Gastroesophageal sphincter (tissue), 3 donors: ENCODE results near the gene ARHGEF10L.

Experiments used
- EP300 ChIP-seq: sonication (generic); formaldehyde crosslinking; IDR thresholded peaks from one replicate; pipeline ENCODE4 v1.6.1; 2017; ENCODE audit warnings: antibody characterized with exemption, mild to moderate bottlenecking
- POLR2AphosphoS5 ChIP-seq: sonication (generic); formaldehyde crosslinking; IDR thresholded peaks from one replicate; pipeline ENCODE4 v1.6.1; 2017; ENCODE audit warnings: antibody characterized with exemption
- TF ChIP-seq, protein P1 (sequence below), 4 experiments: fragments of 200-600 bp in 2 of 4; fragments of 450-650 bp in 2 of 4; sonication (generic) in 1 of 4; IDR thresholded peaks; one replicate each; pipeline ENCODE4 v1.5.1; 2017 to 2019; ENCODE audit warnings: antibody characterized with exemption in 4 of 4, mild to moderate bottlenecking in 2 of 4, moderate library complexity in 2 of 4

DNA sequence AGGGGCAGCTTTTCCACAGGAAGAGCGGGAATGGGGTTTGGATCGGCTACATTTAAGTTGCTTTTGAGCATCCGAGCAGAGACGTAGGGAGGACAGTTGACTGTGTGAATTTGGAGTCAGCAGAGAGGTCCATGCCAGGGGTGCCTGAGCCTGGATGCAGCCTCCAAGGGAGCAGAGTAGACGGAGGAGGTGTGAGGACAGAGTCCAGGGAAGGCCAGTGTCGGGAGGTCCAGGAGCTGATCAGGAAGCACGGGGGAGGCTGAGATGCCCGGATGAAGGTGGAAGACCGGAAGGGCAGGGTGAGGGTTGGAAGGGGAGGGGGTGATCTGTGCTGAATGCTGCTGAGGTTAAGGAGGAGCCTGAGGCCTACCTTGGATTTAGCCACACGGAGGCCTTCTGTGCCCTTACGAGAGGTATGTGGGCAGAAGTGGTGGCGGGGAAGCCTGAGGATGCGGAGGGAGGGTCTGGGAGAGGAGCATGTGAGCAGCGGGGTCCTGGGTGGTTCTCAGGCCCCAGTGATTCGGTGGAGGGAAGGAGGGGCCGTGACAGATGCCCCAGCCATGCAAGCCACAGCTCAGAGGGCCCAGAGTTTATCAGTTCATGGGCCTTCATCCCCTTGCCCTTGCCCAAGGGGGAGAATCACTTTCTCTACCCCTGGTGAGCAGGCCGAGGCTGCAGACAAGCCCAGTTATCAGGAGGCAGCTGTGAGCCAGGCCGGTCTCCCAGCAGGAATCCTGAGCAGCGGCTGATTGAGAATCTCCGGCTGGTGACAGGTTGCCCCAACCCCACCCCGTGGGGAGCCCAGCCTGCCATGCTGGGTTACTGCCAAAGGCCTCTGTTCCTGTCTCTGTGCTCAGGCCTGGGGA lies 161.7 kb downstream of the ARHGEF10L start:
- TF ChIP-seq, protein P1, sequence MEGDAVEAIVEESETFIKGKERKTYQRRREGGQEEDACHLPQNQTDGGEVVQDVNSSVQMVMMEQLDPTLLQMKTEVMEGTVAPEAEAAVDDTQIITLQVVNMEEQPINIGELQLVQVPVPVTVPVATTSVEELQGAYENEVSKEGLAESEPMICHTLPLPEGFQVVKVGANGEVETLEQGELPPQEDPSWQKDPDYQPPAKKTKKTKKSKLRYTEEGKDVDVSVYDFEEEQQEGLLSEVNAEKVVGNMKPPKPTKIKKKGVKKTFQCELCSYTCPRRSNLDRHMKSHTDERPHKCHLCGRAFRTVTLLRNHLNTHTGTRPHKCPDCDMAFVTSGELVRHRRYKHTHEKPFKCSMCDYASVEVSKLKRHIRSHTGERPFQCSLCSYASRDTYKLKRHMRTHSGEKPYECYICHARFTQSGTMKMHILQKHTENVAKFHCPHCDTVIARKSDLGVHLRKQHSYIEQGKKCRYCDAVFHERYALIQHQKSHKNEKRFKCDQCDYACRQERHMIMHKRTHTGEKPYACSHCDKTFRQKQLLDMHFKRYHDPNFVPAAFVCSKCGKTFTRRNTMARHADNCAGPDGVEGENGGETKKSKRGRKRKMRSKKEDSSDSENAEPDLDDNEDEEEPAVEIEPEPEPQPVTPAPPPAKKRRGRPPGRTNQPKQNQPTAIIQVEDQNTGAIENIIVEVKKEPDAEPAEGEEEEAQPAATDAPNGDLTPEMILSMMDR (IDR thresholded peaks at IDR 0.05): no peak
- TF ChIP-seq POLR2AphosphoS5 (no peak), EP300 (no peak)
